CD4-positive, alpha-beta T cell (primary cell): ENCODE results near the gene ATP11A. TPM values are rescaled to one million over a fixed set of nuclear protein-coding genes. Genes with fewer than 3 reads are reported as not detected.

ENCODE experiments used
- ATAC-seq: fragments of 200-7000 bp; cut with Tn5 transposase; one replicate; pipeline ENCODE4 v1.10.0; 2022; ENCODE audit warnings: mild to moderate bottlenecking; ENCODE audit not compliant: poor library complexity
- CTCF ChIA-PET: fragments of 350-600 bp; sonication (Branson Sonifier 250); formaldehyde crosslinking; loops from one replicate; lab custom pipeline; 2021; ENCODE audit warnings: antibody characterized with exemption, inconsistent platforms; lab: Charles Lee
- POLR2A ChIA-PET: fragments of 350-600 bp; sonication (Branson Sonifier 250); formaldehyde crosslinking; loops from one replicate; lab custom pipeline; 2021; ENCODE audit warnings: antibody characterized with exemption, inconsistent platforms; lab: Charles Lee
- DNase-seq, 14 experiments: peaks; one replicate each; pipeline ENCODE4 v3.0.0-alpha.2; 2013 to 2020; ENCODE audit warnings: mixed read lengths in 2 of 14
- H3K27ac ChIP-seq, 2 donors: one replicate each; pipeline versions ENCODE4 v1.5.1 to v1.7.0; 2013; ENCODE audit warnings: low read length in 2 of 2, low read depth in 1 of 2, mild to moderate bottlenecking in 1 of 2
- H3K27me3 ChIP-seq, 2 experiments: 1 replicate in 1 of 2; 2 replicates in 1 of 2; pipeline versions ENCODE4 v1.6.1 to v1.7.0; 2013; ENCODE audit warnings: low read length in 2 of 2, control low read depth in 1 of 2, mild to moderate bottlenecking in 1 of 2, moderate library complexity in 1 of 2; ENCODE audit not compliant: insufficient read depth in 2 of 2, control insufficient read depth in 1 of 2
- H3K36me3 ChIP-seq: one replicate; pipeline ENCODE4 v1.6.1; 2013; ENCODE audit warnings: low read length, control low read depth; ENCODE audit not compliant: insufficient read depth
- H3K4me1 ChIP-seq: one replicate; pipeline ENCODE4 v1.6.1; 2013; ENCODE audit warnings: low read length, control low read depth; ENCODE audit not compliant: insufficient read depth
- H3K4me3 ChIP-seq: one replicate; pipeline ENCODE4 v1.5.1; 2013; ENCODE audit warnings: mild to moderate bottlenecking, low read length, moderate library complexity
- H3K9me3 ChIP-seq, 2 experiments: 1 replicate in 1 of 2; 2 replicates in 1 of 2; pipeline versions ENCODE4 v1.6.1 to v1.7.0; 2013; ENCODE audit warnings: low read length in 2 of 2, mild to moderate bottlenecking in 2 of 2, control low read depth in 1 of 2, moderate library complexity in 1 of 2; ENCODE audit not compliant: control insufficient read depth in 1 of 2, insufficient read depth in 1 of 2
- H3K27ac Mint-ChIP-seq: one replicate; pipeline ENCODE4 v1.8.0; 2020; ENCODE audit warnings: mixed read lengths
- H3K27me3 Mint-ChIP-seq: one replicate; pipeline ENCODE4 v1.8.0; 2021; ENCODE audit warnings: mixed read lengths
- H3K36me3 Mint-ChIP-seq: one replicate; pipeline ENCODE4 v1.8.0; 2021; ENCODE audit warnings: low read depth, mixed read lengths
- H3K4me1 Mint-ChIP-seq: one replicate; pipeline ENCODE4 v1.8.0; 2021; ENCODE audit warnings: low read depth, mixed read lengths
- H3K4me3 Mint-ChIP-seq: one replicate; pipeline ENCODE4 v1.8.0; 2020; ENCODE audit warnings: mild to moderate bottlenecking, mixed read lengths
- H3K9me3 Mint-ChIP-seq: one replicate; pipeline ENCODE4 v1.8.0; 2020; ENCODE audit warnings: mixed read lengths
- CTCF ChIP-seq: fragments of 200-600 bp; IDR thresholded peaks from one replicate; pipeline ENCODE4 v1.8.0; 2022; ENCODE audit warnings: antibody characterized with exemption, mild to moderate bottlenecking
- intact Hi-C, 2 experiments: fragments of 100-400 bp; cut with DNase I in 1 of 2; cut with micrococcal nuclease in 1 of 2; formaldehyde crosslinking; loops; one replicate each; pipeline versions ENCODE4 v1.15.1 to v1.9.0; 2023 to 2025; cut with DNase I, micrococcal nuclease
- total RNA-seq, 174 experiments: library from RNA in 2 of 174; stranded (reverse) in 2 of 174; gene quantifications; one replicate each; pipeline ENCODE4 v1.2.3 and lab custom pipeline; 2021 to 2026

The ATP11A gene
- total RNA-seq, 2 experiments from 2014 or later: 56.7 to 66.8 TPM

GRCh38 chr13:112888238-112889111 lies 198.6 kb downstream of the ATP11A start:
- Histone ChIP-seq H3K4me1 (peaks cover 6% of the 10 kb centered on the region), H3K27ac (no peak overlapping the region), H3K9me3 (peaks cover 0 to 6% of the 10 kb centered on the region in 2 experiments), H3K4me3 (no peak overlapping the region), H3K36me3 (no peaks in the 10 kb centered on the region), H3K27me3 (no peaks in the 10 kb centered on the region)
- peaks cover 11% of the 10 kb centered on the region for H3K36me3 Mint-ChIP-seq
- ATAC-seq: no peak
- H3K27me3 Mint-ChIP-seq: peaks cover 5% of the 10 kb centered on the region
- CTCF ChIA-PET: no interaction called here
- peaks cover 7% of the 10 kb centered on the region for H3K4me1 Mint-ChIP-seq
- no peak for TF ChIP-seq CTCF
- no peak for DNase-seq
- no peak overlapping the region for H3K4me3 Mint-ChIP-seq
- intact Hi-C loops: no loop called here
- H3K9me3 Mint-ChIP-seq: no peaks in the 10 kb centered on the region
- H3K27ac Mint-ChIP-seq: no peak overlapping the region
- POLR2A ChIA-PET: no interaction called here

- peaks cover 7% of the 10 kb centered on the region for H3K4me1 Mint-ChIP-seq
- H3K9me3 Mint-ChIP-seq: no peaks in the 10 kb centered on the region
Measured at GRCh38 chr13:112889351-112890290, 199.8 kb downstream of the ATP11A start.

More at GRCh38 chr13:112889351-112890290, 199.8 kb downstream of the ATP11A start:
- peaks cover 4% of the 10 kb centered on the region for H3K36me3 Mint-ChIP-seq
- peaks cover 0 to 8% of the 10 kb centered on the region in 2 experiments for H3K9me3 ChIP-seq
- no peak overlapping the region for H3K4me3 Mint-ChIP-seq
- peaks cover 0 to 2% of the 10 kb centered on the region in 2 experiments for H3K27me3 ChIP-seq
- H3K27ac Mint-ChIP-seq: no peak overlapping the region
- no peak for TF ChIP-seq CTCF
- CTCF ChIA-PET: no interaction called here
- DNase-seq (no peak), ATAC-seq (no peak)
- peaks cover 14% of the 10 kb centered on the region for H3K4me1 ChIP-seq
- H3K27me3 Mint-ChIP-seq: peaks cover 5% of the 10 kb centered on the region
- H3K4me3 ChIP-seq: no peak overlapping the region
- no peak overlapping the region for H3K27ac ChIP-seq
- intact Hi-C loops: no loop called here
- no peaks in the 10 kb centered on the region for H3K36me3 ChIP-seq
- POLR2A ChIA-PET: no interaction called here
